ENCODE measurements around the gene SMIM21.

The SMIM21 gene

DNA sequence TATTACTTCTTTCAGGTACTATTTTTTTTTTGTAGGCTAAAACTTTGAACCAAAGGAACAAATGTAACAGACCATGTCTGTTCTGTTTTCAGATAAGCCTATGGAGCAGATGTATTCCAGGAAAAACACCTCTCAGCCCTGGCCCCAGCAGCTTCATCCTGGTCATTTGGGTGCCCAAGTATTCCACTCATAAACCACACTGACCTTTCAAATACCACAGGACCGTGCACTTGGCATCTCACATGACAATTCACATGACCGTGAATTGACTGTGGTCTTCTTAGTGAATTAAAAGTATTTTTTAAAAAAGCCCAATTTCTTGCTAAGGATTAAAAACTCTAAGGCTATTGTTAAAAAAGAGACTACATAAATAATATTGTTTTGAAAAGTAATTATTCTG lies 50.2 kb downstream of the SMIM21 start:
- no peak for DNase-seq (ENCODE audit: low read depth in 2 of 2)

DNA sequence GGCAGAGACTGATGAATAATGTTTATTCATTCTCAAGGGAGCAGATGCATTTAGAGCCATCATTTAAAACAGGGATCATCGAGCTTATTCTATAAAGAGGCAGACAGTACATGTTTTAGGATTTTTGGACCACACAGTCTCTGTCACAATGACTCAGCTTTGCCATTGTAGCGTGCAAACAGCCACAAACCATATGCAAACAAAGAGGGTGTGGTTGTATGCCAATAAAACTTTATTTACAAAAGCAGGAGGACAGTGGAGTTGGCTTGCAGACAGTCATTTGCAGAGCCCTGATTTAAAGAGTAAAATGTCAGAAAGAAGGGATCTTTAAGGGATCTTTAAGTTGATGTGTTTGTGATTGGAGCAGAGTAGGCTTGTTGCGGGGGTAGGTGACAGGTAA lies 51.5 kb downstream of the SMIM21 start:
- DNase-seq (ENCODE audit: low read depth in 2 of 2): no peak

DNA sequence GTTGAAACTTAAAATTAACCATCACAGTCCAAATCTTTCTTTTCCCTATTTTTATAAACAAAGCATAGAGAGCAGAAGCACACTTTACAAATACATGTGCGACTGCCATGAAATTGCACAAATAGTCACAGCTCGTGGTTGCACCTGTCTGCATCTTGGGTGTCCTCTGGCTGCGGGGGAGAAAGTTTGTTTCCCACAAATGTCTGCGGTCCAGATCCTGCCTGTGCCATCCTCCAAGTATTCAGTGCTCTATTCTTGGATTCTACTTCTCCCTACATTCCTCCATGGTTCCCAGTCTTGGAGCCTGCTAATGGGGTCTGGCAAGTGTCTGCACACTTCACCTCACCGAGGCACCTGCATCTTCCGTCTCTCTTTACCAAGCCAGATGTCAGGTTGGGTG lies 52.2 kb downstream of the SMIM21 start:
- DNase-seq (ENCODE audit: low read depth in 2 of 2): no peak

DNA sequence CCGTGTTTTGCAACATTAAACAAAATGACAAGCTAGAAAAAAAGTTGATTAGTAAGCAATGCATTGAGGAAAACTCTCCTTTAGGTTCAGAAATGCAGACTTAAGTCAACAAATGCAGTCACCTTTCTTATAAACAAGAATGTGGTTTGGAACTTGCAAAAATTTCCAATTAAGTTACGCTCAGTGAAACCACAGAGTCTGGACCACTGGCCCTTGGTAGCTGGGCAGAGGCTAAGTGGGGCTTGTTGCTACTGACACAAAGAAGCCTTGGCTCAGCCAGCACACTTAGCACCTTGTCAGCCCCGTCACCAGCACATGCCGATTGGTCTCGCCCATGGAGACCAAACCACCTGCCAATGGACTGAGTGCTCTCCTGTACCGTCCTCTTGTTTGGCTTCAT lies 53.0 kb downstream of the SMIM21 start:
- DNase-seq (ENCODE audit: low read depth in 2 of 2): no peak

- DNase-seq (ENCODE audit: low read depth in 2 of 2): no peak
These were observed 58.3 kb downstream of the SMIM21 start for GRCh38 chr18:75369026-75369721.

- no peak for DNase-seq (ENCODE audit: low read depth in 2 of 2)
These were observed 61.7 kb downstream of the SMIM21 start for GRCh38 chr18:75365837-75366236.

DNA sequence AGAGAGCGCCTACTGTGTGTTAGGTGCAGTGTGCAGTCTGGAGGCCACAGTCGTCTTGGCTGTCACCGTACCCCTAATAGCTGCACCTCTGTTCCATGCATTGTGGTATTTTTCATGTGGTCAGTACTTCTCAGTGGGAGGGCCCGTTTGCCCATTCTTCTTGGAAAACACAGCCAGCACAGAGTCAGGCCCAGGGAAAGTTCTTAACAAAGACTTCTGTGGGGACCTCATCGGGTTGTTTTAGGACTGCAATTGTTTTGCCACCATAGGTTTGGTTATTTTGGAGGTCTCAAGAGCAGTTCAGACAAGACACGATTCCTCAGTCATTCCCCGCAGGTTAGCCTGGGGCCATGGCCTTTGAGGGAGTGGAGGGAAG lies 62.3 kb downstream of the SMIM21 start:
- no peak for DNase-seq (ENCODE audit: low read depth in 2 of 2)

GRCh38 chr18:75364512-75365253 lies 62.8 kb downstream of the SMIM21 start:
- no peak for DNase-seq (ENCODE audit: low read depth in 2 of 2)

DNA sequence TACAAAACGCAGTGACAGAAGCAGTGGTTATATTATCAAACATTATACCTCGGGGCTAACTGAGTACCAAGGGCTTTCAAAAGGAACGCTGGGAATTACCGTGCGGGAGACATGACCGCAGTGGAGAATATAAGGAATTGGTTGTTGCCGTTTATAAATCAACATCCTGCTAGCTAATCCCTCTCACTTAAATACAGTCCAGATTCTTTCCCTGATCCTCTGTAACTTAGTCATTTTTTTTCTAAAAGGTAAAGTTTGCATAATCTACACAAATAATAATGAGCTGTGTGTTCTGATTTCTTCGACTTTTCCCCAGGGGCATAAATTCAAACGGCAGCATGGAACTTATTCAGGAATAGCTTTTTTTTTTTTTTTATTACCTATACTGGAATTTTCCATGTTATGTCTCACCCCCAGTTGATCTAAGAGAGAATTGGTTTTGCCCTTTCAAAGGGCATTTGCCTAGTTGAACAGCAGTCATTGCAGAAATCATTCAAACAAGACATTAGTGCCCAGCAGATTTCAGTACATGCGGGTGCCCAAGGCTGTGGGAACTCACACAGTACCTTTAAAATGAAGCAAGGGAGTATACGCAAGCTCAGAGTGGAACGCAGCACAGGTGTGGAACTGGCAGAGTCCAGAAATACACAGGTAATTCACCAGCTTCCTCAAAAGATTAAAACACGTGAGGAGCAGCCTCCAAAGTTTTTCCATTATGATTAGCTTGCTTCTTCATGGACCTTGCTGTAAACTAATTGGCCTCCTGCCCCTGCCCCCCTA lies 63.9 kb downstream of the SMIM21 start:
- DNase-seq (ENCODE audit: low read depth in 2 of 2): no peak

GRCh38 chr18:75362435-75362834 lies 65.1 kb downstream of the SMIM21 start:
- no peak for DNase-seq (ENCODE audit: low read depth in 2 of 2)

- no peak for DNase-seq (ENCODE audit: low read depth in 2 of 2)
These were observed 66.6 kb downstream of the SMIM21 start for GRCh38 chr18:75360941-75361340.

- DNase-seq (ENCODE audit: low read depth in 2 of 2): no peak
These were observed 67.3 kb downstream of the SMIM21 start for GRCh38 chr18:75360215-75360614.
